Transverse colon (tissue), 4 donors: ENCODE results near the gene RAPGEF1. TPM values are rescaled to one million over a fixed set of nuclear protein-coding genes. Genes with fewer than 3 reads are reported as not detected.
A peak's percentile ranks its signal among the peaks of the same experiment; 100 is the strongest.

Experiments used
- DNase-seq: peaks from one replicate; pipeline ENCODE4 v3.0.0-alpha.2; 2019
- H3K27ac ChIP-seq, 4 donors: fragments of 200-600 bp; sonication (generic); 2 replicates each; pipeline ENCODE4 v1.5.1; 2016 to 2018; ENCODE audit warnings: inconsistent platforms in 4 of 4
- H3K27me3 ChIP-seq: fragments of 200-600 bp; sonication (generic); 2 replicates; pipeline ENCODE4 v1.5.1; 2017; ENCODE audit warnings: inconsistent platforms
- H3K36me3 ChIP-seq, 4 donors: fragments of 200-600 bp; sonication (generic); 2 replicates each; pipeline ENCODE4 v1.5.1; 2017 to 2019; ENCODE audit warnings: inconsistent platforms in 4 of 4
- H3K4me1 ChIP-seq, 4 donors: fragments of 200-600 bp; sonication (generic); 2 replicates each; pipeline ENCODE4 v1.5.1; 2017 to 2020; ENCODE audit warnings: inconsistent platforms in 4 of 4
- H3K4me3 ChIP-seq, 4 donors: fragments of 200-600 bp; sonication (generic); 1 replicate in 1 of 4; 2 replicates in 3 of 4; pipeline versions ENCODE4 v1.5.1 to v1.6.1; 2017 to 2019; ENCODE audit warnings: inconsistent platforms in 4 of 4
- H3K9me3 ChIP-seq, 2 donors: fragments of 200-600 bp; sonication (generic); 2 replicates each; pipeline ENCODE4 v1.5.1; 2017 to 2019; ENCODE audit warnings: inconsistent platforms in 2 of 2
- EP300 ChIP-seq: sonication (generic); formaldehyde crosslinking; IDR thresholded peaks from one replicate; pipeline ENCODE4 v1.6.1; 2017; ENCODE audit warnings: antibody characterized with exemption, low read depth
- POLR2A ChIP-seq: fragments of 450-650 bp; IDR thresholded peaks from one replicate; pipeline ENCODE4 v1.6.1; 2016; ENCODE audit warnings: antibody characterized with exemption, mild to moderate bottlenecking, moderate library complexity
- POLR2AphosphoS5 ChIP-seq, 3 donors: sonication (generic); formaldehyde crosslinking; IDR thresholded peaks; one replicate each; pipeline ENCODE4 v1.6.1; 2016; ENCODE audit warnings: antibody characterized with exemption in 3 of 3
- WGBS, 2 donors: methylation state at CpG; one replicate each; pipeline ENCODE4 v1.1.5; 2018; ENCODE audit warnings: low coverage in 1 of 2; 5-methylcytosine and 5-hydroxymethylcytosine counted together
- in situ Hi-C, 4 donors: fragments of 200-750 bp; cut with MboI; loops; one replicate each; pipeline versions ENCODE4 v1.15.0 to v1.15.1; 2017; ENCODE audit warnings: low sequenced_read_pairs in 3 of 4, low pct_ligation_motif_present in 1 of 4, low pct_unique_long_range_greater_than_20kb in 1 of 4
- intact Hi-C: fragments of 100-400 bp; cut with DNase I; formaldehyde crosslinking; loops from one replicate; pipeline ENCODE4 v1.15.1; 2023; ENCODE audit warnings: low total_unique reads
- total RNA-seq, 4 donors: library from RNA; depleted of rRNA; stranded (reverse); fragments of >200 nt; gene quantifications; one replicate each; pipeline ENCODE4 v1.1.0, GENCODE V29; 2016
- TF ChIP-seq, protein P1 (sequence below), 5 experiments: fragments of 200-600 bp in 3 of 5; fragments of 450-650 bp in 2 of 5; sonication (generic) in 3 of 5; IDR thresholded peaks; 1 replicate in 2 of 5; 2 replicates in 3 of 5; pipeline ENCODE4 v1.5.1; 2016 to 2017; ENCODE audit warnings: antibody characterized with exemption in 5 of 5, inconsistent platforms in 3 of 5, mild to moderate bottlenecking in 2 of 5, moderate library complexity in 1 of 5

The RAPGEF1 gene
- total RNA-seq, 4 donors from 2014 or later = 49.8 to 86.0 (median 55.1) TPM

DNA sequence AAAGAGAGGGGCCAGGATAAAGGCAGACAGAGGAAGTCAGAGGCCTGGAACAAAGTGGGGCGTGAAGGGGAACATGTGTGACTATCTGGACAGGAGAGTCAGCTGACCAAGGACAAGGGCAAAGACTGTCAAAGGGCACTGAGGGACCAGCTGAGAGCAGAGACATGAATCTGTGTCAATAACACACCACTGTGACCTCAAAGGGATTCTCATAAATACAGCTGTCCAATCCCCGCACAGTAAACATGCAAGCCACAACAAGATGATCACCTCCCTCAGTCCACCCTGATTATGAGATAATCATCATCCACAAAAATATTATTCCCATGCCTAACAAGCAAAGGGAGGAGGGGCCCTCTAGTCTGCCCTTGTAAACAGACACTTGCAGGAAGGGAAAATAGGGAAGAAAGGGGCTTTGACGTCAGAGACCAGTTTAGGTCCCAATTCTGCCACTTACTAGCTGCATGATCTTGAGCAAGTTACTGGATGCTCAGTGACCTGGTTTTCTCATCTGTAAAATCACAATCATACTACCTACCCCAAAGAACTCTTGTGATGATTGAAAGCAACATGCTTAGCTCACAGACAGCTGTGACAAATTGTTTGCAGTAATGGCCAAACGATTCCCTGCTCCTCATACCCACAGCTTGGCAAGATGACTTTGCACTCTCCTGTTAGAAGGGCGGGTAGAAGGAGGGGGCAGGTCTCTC lies 41.8 kb downstream of the RAPGEF1 start:
- Histone ChIP-seq H3K4me3 (no peak overlapping the region), H3K27me3 (no peaks in the 10 kb centered on the region), H3K36me3 (no peaks in the 10 kb centered on the region), H3K9me3 (no peaks in the 10 kb centered on the region), H3K27ac (peak overlapping the region in 3 of 4 donors; percentile 34 to 46 (median 39)), H3K4me1 (peaks cover 4 to 31% (median 16%) of the 10 kb centered on the region in 4 donors)
- no peak for TF ChIP-seq EP300
- TF ChIP-seq POLR2AphosphoS5 (IDR thresholded peaks at IDR 0.05) = no peak
- TF ChIP-seq, protein P1, sequence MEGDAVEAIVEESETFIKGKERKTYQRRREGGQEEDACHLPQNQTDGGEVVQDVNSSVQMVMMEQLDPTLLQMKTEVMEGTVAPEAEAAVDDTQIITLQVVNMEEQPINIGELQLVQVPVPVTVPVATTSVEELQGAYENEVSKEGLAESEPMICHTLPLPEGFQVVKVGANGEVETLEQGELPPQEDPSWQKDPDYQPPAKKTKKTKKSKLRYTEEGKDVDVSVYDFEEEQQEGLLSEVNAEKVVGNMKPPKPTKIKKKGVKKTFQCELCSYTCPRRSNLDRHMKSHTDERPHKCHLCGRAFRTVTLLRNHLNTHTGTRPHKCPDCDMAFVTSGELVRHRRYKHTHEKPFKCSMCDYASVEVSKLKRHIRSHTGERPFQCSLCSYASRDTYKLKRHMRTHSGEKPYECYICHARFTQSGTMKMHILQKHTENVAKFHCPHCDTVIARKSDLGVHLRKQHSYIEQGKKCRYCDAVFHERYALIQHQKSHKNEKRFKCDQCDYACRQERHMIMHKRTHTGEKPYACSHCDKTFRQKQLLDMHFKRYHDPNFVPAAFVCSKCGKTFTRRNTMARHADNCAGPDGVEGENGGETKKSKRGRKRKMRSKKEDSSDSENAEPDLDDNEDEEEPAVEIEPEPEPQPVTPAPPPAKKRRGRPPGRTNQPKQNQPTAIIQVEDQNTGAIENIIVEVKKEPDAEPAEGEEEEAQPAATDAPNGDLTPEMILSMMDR (IDR thresholded peaks at IDR 0.05) = no peak
- TF ChIP-seq POLR2A = no peak
- DNase-seq = no peak
- in situ Hi-C loops (no loop called here), intact Hi-C loops (no loop called here)
- WGBS, 2 donors = 42 to 61% methylated on average over 2 to 5 of the region's 5 CpGs

DNA sequence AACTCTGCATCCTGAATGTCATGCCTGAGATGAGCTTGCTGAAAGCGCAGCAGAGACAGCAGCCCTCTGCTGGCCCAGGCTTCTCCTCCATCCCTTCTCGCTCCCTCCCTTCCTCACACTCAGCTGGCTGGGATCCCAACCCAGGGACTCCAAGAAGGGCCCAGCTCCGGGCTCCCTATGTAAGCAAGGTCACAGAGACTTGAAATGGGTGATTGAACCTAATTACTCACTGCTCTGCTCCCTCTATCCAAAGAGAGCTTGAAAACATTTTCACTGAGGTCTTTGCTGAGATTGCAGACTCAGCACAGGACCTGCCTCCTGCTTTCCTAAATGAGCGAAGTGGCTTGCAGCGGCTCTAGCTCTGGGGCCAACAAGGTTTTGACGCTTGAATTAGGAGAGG lies 42.8 kb downstream of the RAPGEF1 start:
- Histone ChIP-seq H3K27me3 (no peaks in the 10 kb centered on the region), H3K4me3 (no peak overlapping the region), H3K4me1 (peaks cover 9 to 31% (median 19%) of the 10 kb centered on the region in 4 donors), H3K9me3 (no peaks in the 10 kb centered on the region), H3K27ac (peak overlapping the region in 3 of 4 donors; percentile 10 to 34 (median 20)), H3K36me3 (no peaks in the 10 kb centered on the region)
- TF ChIP-seq, protein P1 (IDR thresholded peaks at IDR 0.05) = peak in 1 of 5 experiments; percentile 12
- no peak for TF ChIP-seq EP300
- in situ Hi-C loops (no loop called here), intact Hi-C loops (no loop called here)
- DNase-seq = no peak
- 67% methylated on average over 6 of the region's 6 CpGs; no CpG with 5 or more reads in 1 of the 2 donors for WGBS, 2 donors

DNA sequence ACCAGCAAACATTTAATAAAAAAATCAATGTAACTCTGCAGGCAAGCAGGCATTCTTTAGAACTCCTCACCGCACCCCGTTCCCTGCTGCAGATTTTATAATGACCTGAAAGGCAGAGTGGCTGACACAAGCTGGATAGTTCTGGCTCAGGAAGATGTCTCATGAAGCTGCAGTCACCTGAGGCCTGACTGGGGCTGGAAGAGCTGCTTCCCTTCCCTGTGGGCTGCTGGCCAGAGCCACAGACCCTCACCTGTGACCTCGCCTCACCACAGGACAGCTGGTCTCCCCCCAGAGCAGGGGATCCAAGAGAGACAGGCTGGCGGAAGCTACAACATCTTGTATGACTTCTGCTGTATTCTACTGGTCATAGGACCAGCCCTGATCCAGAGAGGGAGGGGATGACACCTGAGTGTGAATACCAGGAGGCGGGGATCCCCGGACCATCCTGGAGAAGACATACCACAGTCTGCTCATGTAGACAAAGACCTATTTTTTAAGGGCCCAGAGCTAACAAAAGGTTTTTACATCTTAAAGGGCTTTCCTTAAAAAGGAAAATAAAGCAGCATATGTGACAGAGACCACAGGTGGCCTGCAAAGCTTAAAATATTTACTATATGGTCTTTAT lies 43.9 kb downstream of the RAPGEF1 start:
- no peak overlapping the region for H3K27ac ChIP-seq
- H3K9me3 ChIP-seq = no peaks in the 10 kb centered on the region
- H3K27me3 ChIP-seq = no peaks in the 10 kb centered on the region
- no peak for DNase-seq
- WGBS, 2 donors = 90 to 92% methylated on average over 2 to 6 of the region's 6 CpGs
- in situ Hi-C loops = no loop called here
- TF ChIP-seq POLR2A (no peak), EP300 (no peak), POLR2AphosphoS5 (IDR thresholded peaks at IDR 0.05) (no peak)
- TF ChIP-seq, protein P1 (IDR thresholded peaks at IDR 0.05) = no peak
- H3K36me3 ChIP-seq = no peaks in the 10 kb centered on the region
- intact Hi-C loops = no loop called here
- H3K4me1 ChIP-seq = peaks cover 12 to 32% (median 20%) of the 10 kb centered on the region in 4 donors
- H3K4me3 ChIP-seq = no peak overlapping the region

- no peaks in the 10 kb centered on the region for H3K36me3 ChIP-seq
- in situ Hi-C loops (no loop called here), intact Hi-C loops (no loop called here)
- peaks cover 12 to 32% (median 20%) of the 10 kb centered on the region in 4 donors for H3K4me1 ChIP-seq
- no peaks in the 10 kb centered on the region for H3K27me3 ChIP-seq
- DNase-seq = no peak
- WGBS, 2 donors = 96% methylated on average over 5 of the region's 5 CpGs; no CpG with 5 or more reads in 1 of the 2 donors
- TF ChIP-seq, protein P1 (IDR thresholded peaks at IDR 0.05) = no peak
- TF ChIP-seq EP300 (no peak), POLR2AphosphoS5 (IDR thresholded peaks at IDR 0.05) (no peak), POLR2A (no peak)
- H3K4me3 ChIP-seq = no peak overlapping the region
- no peaks in the 10 kb centered on the region for H3K9me3 ChIP-seq
- H3K27ac ChIP-seq = no peak overlapping the region
Observed at GRCh38 chr9:131695366-131695765, 44.5 kb downstream of the RAPGEF1 start.
